Measurements from ENCODE around the gene ADAMTS12.

The ADAMTS12 gene

DNA sequence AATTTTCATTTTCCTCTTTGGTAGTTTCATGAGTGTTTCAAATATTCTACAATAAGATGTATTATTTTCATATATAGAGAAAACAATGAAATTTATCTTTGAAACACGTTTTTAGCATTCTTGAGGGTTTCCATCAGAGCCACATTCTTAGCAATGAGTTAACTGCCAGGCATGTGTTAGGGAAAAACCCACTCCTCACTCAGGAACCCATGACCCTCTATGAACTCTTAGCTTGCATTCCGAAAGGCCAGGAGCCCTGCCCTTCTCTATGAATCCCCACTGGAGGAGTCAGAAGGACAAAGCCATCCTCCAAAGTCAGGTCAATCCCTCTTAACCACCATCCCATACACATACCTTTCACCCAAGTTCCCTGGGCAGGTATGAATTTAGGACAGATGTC lies 57.5 kb downstream of the ADAMTS12 start:
- H3K9me3 ChIP-seq: no peaks in the 10 kb centered on the region
- H3K27ac ChIP-seq: no peak overlapping the region
- no peaks in the 10 kb centered on the region for H3K4me1 ChIP-seq (ENCODE audit: control insufficient read depth in 1 of 2, insufficient read depth in 1 of 2, low read depth in 1 of 2, low read length in 1 of 2)
- no peaks in the 10 kb centered on the region for H3K27me3 ChIP-seq
- TF ChIP-seq CTCF (IDR thresholded peaks at IDR 0.05): no peak
- H3K4me3 ChIP-seq (ENCODE audit: low read depth in 1 of 2, low read length in 1 of 2): no peak overlapping the region
- no peaks in the 10 kb centered on the region for H3K36me3 ChIP-seq

DNA sequence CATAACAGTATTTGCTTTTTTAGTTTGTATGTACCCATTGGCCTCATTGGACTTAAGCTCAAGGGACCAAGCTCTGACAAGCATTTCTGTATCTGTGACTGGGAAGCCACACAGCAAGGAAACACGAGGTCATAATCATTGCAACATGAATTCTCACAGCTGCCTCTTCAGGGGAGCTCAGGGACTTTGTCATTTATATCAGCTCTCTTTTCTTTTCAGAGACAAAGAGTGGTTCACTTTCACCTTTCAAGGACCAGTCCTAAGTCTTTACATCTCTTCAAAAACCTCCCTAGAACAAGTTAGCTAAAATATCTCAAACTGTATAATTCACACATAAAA lies 58.6 kb downstream of the ADAMTS12 start:
- Histone ChIP-seq H3K9me3 (no peaks in the 10 kb centered on the region), H3K27me3 (no peaks in the 10 kb centered on the region), H3K4me3 (ENCODE audit: low read depth in 1 of 2, low read length in 1 of 2) (no peak overlapping the region), H3K27ac (no peak overlapping the region), H3K4me1 (ENCODE audit: control insufficient read depth in 1 of 2, insufficient read depth in 1 of 2, low read depth in 1 of 2, low read length in 1 of 2) (no peaks in the 10 kb centered on the region), H3K36me3 (no peaks in the 10 kb centered on the region)
- TF ChIP-seq CTCF (IDR thresholded peaks at IDR 0.05): no peak

GRCh38 chr5:33832404-33833236 lies 59.2 kb downstream of the ADAMTS12 start:
- H3K9me3 ChIP-seq: no peaks in the 10 kb centered on the region
- H3K4me1 ChIP-seq (ENCODE audit: control insufficient read depth in 1 of 2, insufficient read depth in 1 of 2, low read depth in 1 of 2, low read length in 1 of 2): no peaks in the 10 kb centered on the region
- H3K4me3 ChIP-seq (ENCODE audit: low read depth in 1 of 2, low read length in 1 of 2): no peak overlapping the region
- no peaks in the 10 kb centered on the region for H3K36me3 ChIP-seq
- H3K27ac ChIP-seq: no peak overlapping the region
- no peaks in the 10 kb centered on the region for H3K27me3 ChIP-seq
- TF ChIP-seq CTCF (IDR thresholded peaks at IDR 0.05): no peak

DNA sequence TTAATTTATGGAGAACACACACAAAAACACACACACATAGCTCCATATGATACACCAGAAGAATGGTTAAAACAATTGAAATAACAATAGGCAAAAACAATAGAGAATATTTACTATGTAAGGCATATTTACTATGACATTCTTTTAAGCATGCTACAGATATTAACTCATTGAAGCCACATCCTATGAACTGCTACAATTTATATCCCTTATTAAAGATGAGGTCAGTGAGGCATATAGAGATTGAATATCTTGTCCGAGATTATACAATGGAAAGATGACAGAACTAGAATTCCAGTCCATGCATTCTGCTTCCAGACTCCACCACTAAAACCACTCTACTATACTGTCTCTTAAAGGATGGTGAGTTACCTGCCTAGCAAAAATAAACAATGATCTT lies 60.7 kb downstream of the ADAMTS12 start:
- Histone ChIP-seq H3K4me1 (ENCODE audit: control insufficient read depth in 1 of 2, insufficient read depth in 1 of 2, low read depth in 1 of 2, low read length in 1 of 2) (no peaks in the 10 kb centered on the region), H3K9me3 (no peaks in the 10 kb centered on the region)
- no peak for TF ChIP-seq CTCF (IDR thresholded peaks at IDR 0.05)

GRCh38 chr5:33829430-33829829 lies 62.4 kb downstream of the ADAMTS12 start:
- no peak overlapping the region for H3K4me3 ChIP-seq (ENCODE audit: low read depth in 1 of 2, low read length in 1 of 2)
- no peak for TF ChIP-seq CTCF (IDR thresholded peaks at IDR 0.05)
- no peaks in the 10 kb centered on the region for H3K9me3 ChIP-seq
- H3K27ac ChIP-seq: no peak overlapping the region
- no peaks in the 10 kb centered on the region for H3K36me3 ChIP-seq
- no peaks in the 10 kb centered on the region for H3K27me3 ChIP-seq
- H3K4me1 ChIP-seq (ENCODE audit: control insufficient read depth in 1 of 2, insufficient read depth in 1 of 2, low read depth in 1 of 2, low read length in 1 of 2): no peaks in the 10 kb centered on the region

More for the DNA sequence above, 60.7 kb downstream of the ADAMTS12 start:
- Histone ChIP-seq H3K36me3 (no peaks in the 10 kb centered on the region), H3K27ac (no peak overlapping the region), H3K27me3 (no peaks in the 10 kb centered on the region), H3K4me3 (ENCODE audit: low read depth in 1 of 2, low read length in 1 of 2) (no peak overlapping the region)
